Activated CD8-positive, alpha-beta memory T cell treated with anti-CD3 and anti-CD28 coated beads, Interleukin-2, amount 10 ng/mL, durations not matched to agents 7 days and 5 days (primary cell): ENCODE data around the gene PLEKHN1. TPM values are rescaled to one million over a fixed set of nuclear protein-coding genes. Genes with fewer than 3 reads are reported as not detected.

Source experiments
- ATAC-seq: fragments of 150-1000 bp; cut with Tn5 transposase; one replicate; pipeline ENCODE4 v1.10.0; 2021; ENCODE audit warnings: moderate library complexity
- CTCF ChIA-PET: fragments of 350-600 bp; sonication (Branson Sonifier 250); formaldehyde crosslinking; loops from one replicate; lab custom pipeline; 2021; ENCODE audit warnings: antibody characterized with exemption; lab: Charles Lee
- DNase-seq: peaks from one replicate; pipeline ENCODE4 v3.0.0-alpha.2; 2020
- H3K27ac Mint-ChIP-seq: one replicate; pipeline ENCODE4 v1.8.0; 2021; ENCODE audit warnings: mild to moderate bottlenecking, mixed read lengths
- H3K27me3 Mint-ChIP-seq: one replicate; pipeline ENCODE4 v1.8.0; 2021; ENCODE audit warnings: mixed read lengths
- H3K36me3 Mint-ChIP-seq: one replicate; pipeline ENCODE4 v1.8.0; 2021; ENCODE audit warnings: mild to moderate bottlenecking, mixed read lengths
- H3K4me1 Mint-ChIP-seq: one replicate; pipeline ENCODE4 v1.8.0; 2021; ENCODE audit warnings: mixed read lengths
- H3K4me3 Mint-ChIP-seq: one replicate; pipeline ENCODE4 v1.8.0; 2021; ENCODE audit warnings: mild to moderate bottlenecking, moderate library complexity, mixed read lengths
- H3K9me3 Mint-ChIP-seq: one replicate; pipeline ENCODE4 v1.8.0; 2022; ENCODE audit warnings: low read depth, mixed read lengths
- total RNA-seq, 2 experiments: library from RNA; stranded (reverse); gene quantifications; one replicate each; pipeline ENCODE4 v1.2.3, GENCODE V29; 2021

PLEKHN1 gene
- total RNA-seq, 2 experiments from 2014 or later: 3.3 to 3.9 TPM

GRCh38 chr1:934991-935750, 31.1 kb upstream of the PLEKHN1 start:
- H3K4me1 Mint-ChIP-seq: peaks cover 5% of the 10 kb centered on the region
- DNase-seq (no peak), ATAC-seq (no peak)
- CTCF ChIA-PET: no interaction called here
- H3K36me3 Mint-ChIP-seq: no peaks in the 10 kb centered on the region
- H3K9me3 Mint-ChIP-seq: no peaks in the 10 kb centered on the region
- H3K27ac Mint-ChIP-seq: no peak overlapping the region
- no peak overlapping the region for H3K4me3 Mint-ChIP-seq
- H3K27me3 Mint-ChIP-seq: peaks cover 37% of the 10 kb centered on the region

- H3K9me3 Mint-ChIP-seq: no peaks in the 10 kb centered on the region
- peaks cover 42% of the 10 kb centered on the region for H3K27me3 Mint-ChIP-seq
- no peak for ATAC-seq
- no peak overlapping the region for H3K4me3 Mint-ChIP-seq
- H3K36me3 Mint-ChIP-seq: no peaks in the 10 kb centered on the region
- DNase-seq: no peak
- H3K27ac Mint-ChIP-seq: no peak overlapping the region
- H3K4me1 Mint-ChIP-seq: peaks cover 9% of the 10 kb centered on the region
- CTCF ChIA-PET: no interaction called here
These were observed 30.5 kb upstream of the PLEKHN1 start for GRCh38 chr1:935751-936231.

- no peak overlapping the region for H3K27ac Mint-ChIP-seq
- no peaks in the 10 kb centered on the region for H3K9me3 Mint-ChIP-seq
- no peak for DNase-seq
- no peak for ATAC-seq
- CTCF ChIA-PET: no interaction called here
- no peaks in the 10 kb centered on the region for H3K36me3 Mint-ChIP-seq
- H3K4me3 Mint-ChIP-seq: no peak overlapping the region
- H3K27me3 Mint-ChIP-seq: peaks cover 45% of the 10 kb centered on the region
- H3K4me1 Mint-ChIP-seq: peaks cover 10% of the 10 kb centered on the region
These were observed 29.7 kb upstream of the PLEKHN1 start for GRCh38 chr1:936348-937264.

- H3K36me3 Mint-ChIP-seq: no peaks in the 10 kb centered on the region
- H3K4me3 Mint-ChIP-seq: no peak overlapping the region
- CTCF ChIA-PET: interaction anchor here (1.2 to 2.7 kb wide), 3 partner anchors 21 to 42 kb away, joined by 3 to 18 read pairs (median 5); no protein-coding TSS in a partner anchor
- ATAC-seq (no peak), DNase-seq (no peak)
- H3K27ac Mint-ChIP-seq: no peak overlapping the region
- no peaks in the 10 kb centered on the region for H3K9me3 Mint-ChIP-seq
- H3K4me1 Mint-ChIP-seq: peaks cover 9% of the 10 kb centered on the region
- peaks cover 45% of the 10 kb centered on the region for H3K27me3 Mint-ChIP-seq
These were observed 28.8 kb upstream of the PLEKHN1 start for GRCh38 chr1:937521-937920.

- Mint-ChIP-seq H3K4me1 (peaks cover 12% of the 10 kb centered on the region), H3K27me3 (peaks cover 46% of the 10 kb centered on the region), H3K36me3 (no peaks in the 10 kb centered on the region), H3K4me3 (no peak overlapping the region), H3K9me3 (no peaks in the 10 kb centered on the region), H3K27ac (no peak overlapping the region)
- DNase-seq (no peak), ATAC-seq (no peak)
- CTCF ChIA-PET: interaction anchor here (0.7 to 2.7 kb wide), 6 partner anchors 12 to 160 kb away, joined by 3 to 18 read pairs (median 4); no protein-coding TSS in a partner anchor
These were observed 28.1 kb upstream of the PLEKHN1 start for GRCh38 chr1:938088-938683.

GRCh38 chr1:938711-939489, 27.4 kb upstream of the PLEKHN1 start:
- Mint-ChIP-seq H3K27ac (no peak overlapping the region), H3K4me1 (peaks cover 12% of the 10 kb centered on the region), H3K4me3 (no peak overlapping the region), H3K36me3 (no peaks in the 10 kb centered on the region), H3K27me3 (peaks cover 47% of the 10 kb centered on the region), H3K9me3 (no peaks in the 10 kb centered on the region)
- no peak for ATAC-seq
- CTCF ChIA-PET: interaction anchor here (0.7 to 2.7 kb wide), 6 partner anchors 13 to 160 kb away, joined by 3 to 18 read pairs (median 4); no protein-coding TSS in a partner anchor
- DNase-seq: no peak

- Mint-ChIP-seq H3K36me3 (no peaks in the 10 kb centered on the region), H3K27me3 (peaks cover 53% of the 10 kb centered on the region), H3K27ac (no peak overlapping the region), H3K4me1 (peaks cover 15% of the 10 kb centered on the region), H3K9me3 (no peaks in the 10 kb centered on the region), H3K4me3 (no peak overlapping the region)
- ATAC-seq (no peak), DNase-seq (no peak)
- CTCF ChIA-PET: interaction anchor here (1.6 to 4.4 kb wide), 4 partner anchors 34 to 161 kb away, joined by 4 to 34 read pairs (median 12); no protein-coding TSS in a partner anchor
These were observed 26.7 kb upstream of the PLEKHN1 start for GRCh38 chr1:939511-940106.

GRCh38 chr1:940107-941014, 25.9 kb upstream of the PLEKHN1 start:
- CTCF ChIA-PET: interaction anchor here (0.7 to 4.4 kb wide), 8 partner anchors 8 to 162 kb away, joined by 3 to 34 read pairs (median 4); partner anchors contain the start of genes NOC2L and PERM1
- H3K36me3 Mint-ChIP-seq: peaks cover 1% of the 10 kb centered on the region
- ATAC-seq (no peak), DNase-seq (no peak)
- H3K9me3 Mint-ChIP-seq: no peaks in the 10 kb centered on the region
- H3K4me3 Mint-ChIP-seq: peak overlapping the region; percentile 43
- no peak overlapping the region for H3K27ac Mint-ChIP-seq
- H3K27me3 Mint-ChIP-seq: peaks cover 46% of the 10 kb centered on the region
- peaks cover 15% of the 10 kb centered on the region for H3K4me1 Mint-ChIP-seq

GRCh38 chr1:941015-941587, 25.2 kb upstream of the PLEKHN1 start:
- Mint-ChIP-seq H3K9me3 (no peaks in the 10 kb centered on the region), H3K27ac (no peak overlapping the region), H3K36me3 (peaks cover 6% of the 10 kb centered on the region), H3K4me1 (peaks cover 15% of the 10 kb centered on the region), H3K27me3 (peaks cover 42% of the 10 kb centered on the region), H3K4me3 (peak overlapping the region; percentile 51)
- peak; percentile 14 for ATAC-seq
- CTCF ChIA-PET: interaction anchor here (0.7 to 4.4 kb wide), 8 partner anchors 9 to 99 kb away, joined by 3 to 34 read pairs (median 4); partner anchors contain the start of genes NOC2L and PERM1
- DNase-seq: no peak

GRCh38 chr1:941588-942383, 24.5 kb upstream of the PLEKHN1 start:
- peaks cover 6% of the 10 kb centered on the region for H3K36me3 Mint-ChIP-seq
- H3K9me3 Mint-ChIP-seq: no peaks in the 10 kb centered on the region
- H3K4me3 Mint-ChIP-seq: peak overlapping the region; percentile 51
- peak; percentile 28 for ATAC-seq
- peak; percentile 59 for DNase-seq
- H3K27me3 Mint-ChIP-seq: peaks cover 42% of the 10 kb centered on the region
- CTCF ChIA-PET: interaction anchor here (1.0 to 4.4 kb wide), 12 partner anchors 10 to 63 kb away, joined by 3 to 34 read pairs (median 4); partner anchors contain the start of genes NOC2L, PERM1 and PLEKHN1
- H3K27ac Mint-ChIP-seq: no peak overlapping the region
- H3K4me1 Mint-ChIP-seq: peaks cover 15% of the 10 kb centered on the region
